ENCODE data around the gene BZW1.
A peak's percentile ranks its signal among the peaks of the same experiment; 100 is the strongest.

BZW1 gene

GRCh38 chr2:200811333-200812121 is at the start of gene BZW1:
Gene BZW1 (plus strand): TSS chr2:200811910. CDS start chr2:200813218, 1,308 bp downstream.
- peak; percentile 96 for DNase-seq

GRCh38 chr2:200762127-200762526 is 49.6 kb upstream of the BZW1 start:
- DNase-seq: no peak

- no peak for DNase-seq
Observed at GRCh38 chr2:200763422-200763821, 48.3 kb upstream of the BZW1 start.

- no peak for DNase-seq
Observed at GRCh38 chr2:200765139-200765951, 46.4 kb upstream of the BZW1 start.

- no peak for DNase-seq
Observed at GRCh38 chr2:200765995-200766660, 45.6 kb upstream of the BZW1 start.

- no peak for DNase-seq
Observed at GRCh38 chr2:200767111-200767885, 44.4 kb upstream of the BZW1 start.

GRCh38 chr2:200770847-200771246 is 40.9 kb upstream of the BZW1 start:
- DNase-seq: no peak

- DNase-seq: no peak
Observed at GRCh38 chr2:200772620-200773019, 39.1 kb upstream of the BZW1 start.

- no peak for DNase-seq
Observed at GRCh38 chr2:200773083-200773482, 38.6 kb upstream of the BZW1 start.

GRCh38 chr2:200774920-200775319 is 36.8 kb upstream of the BZW1 start:
- DNase-seq: no peak

GRCh38 chr2:200777275-200777674 is 34.4 kb upstream of the BZW1 start:
- DNase-seq: no peak

- DNase-seq: no peak
Observed at GRCh38 chr2:200778038-200778437, 33.7 kb upstream of the BZW1 start.

- DNase-seq: no peak
Observed at GRCh38 chr2:200779214-200779613, 32.5 kb upstream of the BZW1 start.

GRCh38 chr2:200781616-200782015 is 30.1 kb upstream of the BZW1 start:
- DNase-seq: no peak

- no peak for DNase-seq
Observed at GRCh38 chr2:200782251-200782650, 29.5 kb upstream of the BZW1 start.

GRCh38 chr2:200784215-200784614 is 27.5 kb upstream of the BZW1 start:
- DNase-seq: no peak

GRCh38 chr2:200786423-200786822 is 25.3 kb upstream of the BZW1 start:
- DNase-seq: no peak

GRCh38 chr2:200786826-200787225 is 24.9 kb upstream of the BZW1 start:
- no peak for DNase-seq

- no peak for DNase-seq
Observed at GRCh38 chr2:200787351-200788120, 24.2 kb upstream of the BZW1 start.

- no peak for DNase-seq
Observed at GRCh38 chr2:200788121-200788718, 23.5 kb upstream of the BZW1 start.

GRCh38 chr2:200790185-200790584 is 21.5 kb upstream of the BZW1 start:
- no peak for DNase-seq

GRCh38 chr2:200791905-200792304 is 19.8 kb upstream of the BZW1 start:
- DNase-seq: no peak

All from CD4-positive, alpha-beta T cell treated with Interferon gamma for 1 hour (primary cell).